ENCODE data around the gene CLDN10. TPM values are rescaled to one million over a fixed set of nuclear protein-coding genes. Genes with fewer than 3 reads are reported as not detected.
"Not testable (repeated sequence)": the region's sequence is repeated elsewhere in the genome, so short reads cannot be mapped to it uniquely, and the experiment has no call there.

Gene CLDN10
- total RNA-seq, 1 donor from 2014 or later: 0.32 TPM

DNA sequence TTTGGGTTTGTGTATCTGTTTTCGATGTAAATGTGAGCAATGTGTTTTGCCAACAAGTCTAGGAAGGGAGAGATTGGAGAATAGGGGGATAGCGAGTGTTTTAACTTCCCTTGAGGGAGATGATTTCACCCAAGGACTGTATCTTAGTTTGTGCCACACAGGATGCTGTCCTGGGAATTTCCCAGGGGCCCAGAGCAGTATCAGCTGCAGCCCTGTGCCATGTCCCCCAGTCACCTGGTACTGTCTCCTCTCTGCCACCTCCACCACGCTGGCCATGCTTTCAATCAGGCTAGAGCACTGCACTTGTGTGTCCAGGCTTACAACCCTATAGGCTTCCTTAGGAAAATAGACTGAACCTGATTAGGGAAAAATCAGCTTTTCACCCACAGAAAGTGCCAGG lies 40.1 kb upstream of the CLDN10 start:
- Histone ChIP-seq H3K4me2 (ENCODE audit: low read length) (no peak overlapping the region), H3K79me2 (ENCODE audit: insufficient read depth, low read length) (no peaks in the 10 kb centered on the region), H3K27me3 (ENCODE audit: insufficient read depth, low read length) (peaks cover 2% of the 10 kb centered on the region), H3K9me3 (ENCODE audit: insufficient read depth, low read depth, low read length) (no peaks in the 10 kb centered on the region), H3K9ac (ENCODE audit: low read length) (no peak overlapping the region), H3K27ac (ENCODE audit: low read depth, low read length) (no peak overlapping the region), H2AFZ (ENCODE audit: low read depth, low read length) (no peak overlapping the region), H3K36me3 (ENCODE audit: insufficient read depth, low read length) (no peaks in the 10 kb centered on the region), H4K20me1 (ENCODE audit: insufficient read depth, low read length) (no peaks in the 10 kb centered on the region), H3K4me1 (ENCODE audit: insufficient read depth, low read length) (peaks cover 12% of the 10 kb centered on the region), H3K4me3 (ENCODE audit: insufficient read depth, low read depth, low read length) (no peak overlapping the region)
- Mint-ChIP-seq H3K27me3 (ENCODE audit: low read depth, unreplicated experiment) (peaks cover 10% of the 10 kb centered on the region), H3K4me1 (ENCODE audit: low read depth, unreplicated experiment) (no peaks in the 10 kb centered on the region), H3K9me3 (ENCODE audit: unreplicated experiment) (no peaks in the 10 kb centered on the region), H3K4me3 (ENCODE audit: unreplicated experiment) (no peak overlapping the region), H3K27ac (ENCODE audit: unreplicated experiment) (no peak overlapping the region), H3K36me3 (ENCODE audit: low read depth, unreplicated experiment) (no peaks in the 10 kb centered on the region)
- FAIRE-seq: no peak
- no peak for TF ChIP-seq EZH2 (IDR thresholded peaks at IDR 0.05; ENCODE audit: insufficient read depth, low read length)
- TF ChIP-seq, protein P1, sequence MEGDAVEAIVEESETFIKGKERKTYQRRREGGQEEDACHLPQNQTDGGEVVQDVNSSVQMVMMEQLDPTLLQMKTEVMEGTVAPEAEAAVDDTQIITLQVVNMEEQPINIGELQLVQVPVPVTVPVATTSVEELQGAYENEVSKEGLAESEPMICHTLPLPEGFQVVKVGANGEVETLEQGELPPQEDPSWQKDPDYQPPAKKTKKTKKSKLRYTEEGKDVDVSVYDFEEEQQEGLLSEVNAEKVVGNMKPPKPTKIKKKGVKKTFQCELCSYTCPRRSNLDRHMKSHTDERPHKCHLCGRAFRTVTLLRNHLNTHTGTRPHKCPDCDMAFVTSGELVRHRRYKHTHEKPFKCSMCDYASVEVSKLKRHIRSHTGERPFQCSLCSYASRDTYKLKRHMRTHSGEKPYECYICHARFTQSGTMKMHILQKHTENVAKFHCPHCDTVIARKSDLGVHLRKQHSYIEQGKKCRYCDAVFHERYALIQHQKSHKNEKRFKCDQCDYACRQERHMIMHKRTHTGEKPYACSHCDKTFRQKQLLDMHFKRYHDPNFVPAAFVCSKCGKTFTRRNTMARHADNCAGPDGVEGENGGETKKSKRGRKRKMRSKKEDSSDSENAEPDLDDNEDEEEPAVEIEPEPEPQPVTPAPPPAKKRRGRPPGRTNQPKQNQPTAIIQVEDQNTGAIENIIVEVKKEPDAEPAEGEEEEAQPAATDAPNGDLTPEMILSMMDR (IDR thresholded peaks at IDR 0.05; ENCODE audit: insufficient read depth, low read depth, low read length): no peak
- DNase-seq (ENCODE audit: low read depth): no peak

DNA sequence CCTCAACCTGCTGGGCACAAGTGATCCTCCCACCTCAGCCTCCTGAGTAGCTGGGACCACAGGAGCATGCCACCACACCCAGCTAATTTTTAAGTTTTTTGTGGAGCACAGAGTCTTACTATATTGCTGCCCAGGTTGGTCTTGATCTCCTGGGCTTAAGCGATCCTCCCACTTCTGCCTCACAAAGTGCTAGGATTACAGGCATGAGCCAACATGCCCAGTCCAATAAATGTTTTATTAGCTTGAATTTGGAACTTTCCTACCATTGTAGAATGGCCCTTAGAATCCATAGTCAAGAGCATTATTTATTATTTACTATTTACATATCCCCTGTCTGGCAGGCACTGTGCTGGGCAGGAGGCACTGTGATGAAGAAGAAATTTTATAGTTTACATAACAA lies 39.6 kb upstream of the CLDN10 start:
- peaks cover 12% of the 10 kb centered on the region for H3K27me3 Mint-ChIP-seq (ENCODE audit: low read depth, unreplicated experiment)
- H4K20me1 ChIP-seq (ENCODE audit: insufficient read depth, low read length): no peaks in the 10 kb centered on the region
- H3K4me3 ChIP-seq (ENCODE audit: insufficient read depth, low read depth, low read length): no peak overlapping the region
- H3K9me3 Mint-ChIP-seq (ENCODE audit: unreplicated experiment): no peaks in the 10 kb centered on the region
- no peak for FAIRE-seq
- no peaks in the 10 kb centered on the region for H3K79me2 ChIP-seq (ENCODE audit: insufficient read depth, low read length)
- H3K4me2 ChIP-seq (ENCODE audit: low read length): no peak overlapping the region
- H3K27ac Mint-ChIP-seq (ENCODE audit: unreplicated experiment): no peak overlapping the region
- no peak overlapping the region for H3K27ac ChIP-seq (ENCODE audit: low read depth, low read length)
- no peaks in the 10 kb centered on the region for H3K4me1 Mint-ChIP-seq (ENCODE audit: low read depth, unreplicated experiment)
- H3K36me3 Mint-ChIP-seq (ENCODE audit: low read depth, unreplicated experiment): no peaks in the 10 kb centered on the region
- H3K9me3 ChIP-seq (ENCODE audit: insufficient read depth, low read depth, low read length): no peaks in the 10 kb centered on the region
- TF ChIP-seq, protein P1 (IDR thresholded peaks at IDR 0.05; ENCODE audit: insufficient read depth, low read depth, low read length): no peak
- no peaks in the 10 kb centered on the region for H3K36me3 ChIP-seq (ENCODE audit: insufficient read depth, low read length)
- H3K9ac ChIP-seq (ENCODE audit: low read length): no peak overlapping the region
- peaks cover 2% of the 10 kb centered on the region for H3K27me3 ChIP-seq (ENCODE audit: insufficient read depth, low read length)
- H3K4me1 ChIP-seq (ENCODE audit: insufficient read depth, low read length): peaks cover 12% of the 10 kb centered on the region
- H3K4me3 Mint-ChIP-seq (ENCODE audit: unreplicated experiment): no peak overlapping the region
- no peak overlapping the region for H2AFZ ChIP-seq (ENCODE audit: low read depth, low read length)
- DNase-seq (ENCODE audit: low read depth): no peak

DNA sequence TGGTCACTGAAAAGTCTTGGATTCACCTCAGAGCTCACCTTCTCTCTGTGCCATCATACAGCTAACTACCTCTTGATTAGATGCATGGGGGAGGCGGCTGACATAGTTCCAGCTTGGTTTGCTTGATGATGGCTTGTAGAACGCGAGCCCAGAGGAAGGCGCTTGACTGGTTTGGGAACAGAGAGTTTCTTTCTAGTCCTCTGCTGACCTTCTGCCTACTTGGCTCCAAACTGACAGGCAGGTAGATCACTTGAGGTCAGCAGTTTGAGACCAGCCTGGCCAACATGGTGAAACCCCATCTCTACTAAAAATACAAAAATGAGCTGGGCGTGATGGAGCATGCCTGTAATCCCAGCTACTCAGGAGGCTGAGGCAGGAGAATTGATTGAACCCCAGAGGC lies 36.9 kb upstream of the CLDN10 start:
- H3K27ac Mint-ChIP-seq (ENCODE audit: unreplicated experiment); H3K9me3 ChIP-seq (ENCODE audit: insufficient read depth, low read depth, low read length); H4K20me1 ChIP-seq (ENCODE audit: insufficient read depth, low read length); H3K4me1 ChIP-seq (ENCODE audit: insufficient read depth, low read length); H3K4me2 ChIP-seq (ENCODE audit: low read length); H3K27me3 ChIP-seq (ENCODE audit: insufficient read depth, low read length); H3K36me3 Mint-ChIP-seq (ENCODE audit: low read depth, unreplicated experiment); H3K4me1 Mint-ChIP-seq (ENCODE audit: low read depth, unreplicated experiment); H3K79me2 ChIP-seq (ENCODE audit: insufficient read depth, low read length); DNase-seq (ENCODE audit: low read depth); H3K9ac ChIP-seq (ENCODE audit: low read length); H3K36me3 ChIP-seq (ENCODE audit: insufficient read depth, low read length); H3K4me3 Mint-ChIP-seq (ENCODE audit: unreplicated experiment); H2AFZ ChIP-seq (ENCODE audit: low read depth, low read length); H3K27ac ChIP-seq (ENCODE audit: low read depth, low read length); H3K9me3 Mint-ChIP-seq (ENCODE audit: unreplicated experiment); H3K4me3 ChIP-seq (ENCODE audit: insufficient read depth, low read depth, low read length); FAIRE-seq: not testable (repeated sequence)
- peaks cover 14% of the 10 kb centered on the region for H3K27me3 Mint-ChIP-seq (ENCODE audit: low read depth, unreplicated experiment)

Data from astrocyte (in vitro differentiated cells and primary cell).